AG04449 (cell line): ENCODE results near the gene PELI3.

ENCODE experiments used
- CTCF ChIA-PET: fragments of 350-600 bp; formaldehyde crosslinking; extraction: SDS; loops from one replicate; lab custom pipeline; 2021; ENCODE audit warnings: antibody characterized with exemption; lab: Yijun Ruan, JAX
- POLR2A ChIA-PET: fragments of 400-600, 350-600 bp; formaldehyde crosslinking; extraction: SDS; loops from one replicate; lab custom pipeline; 2020; ENCODE audit warnings: antibody characterized with exemption, inconsistent platforms; lab: Yijun Ruan, JAX
- DNase-seq: peaks from one replicate; pipeline ENCODE4 v3.0.0-alpha.2; 2010; ENCODE audit warnings: low read depth, low spot score
- H3K4me3 ChIP-seq: 2 replicates; pipeline ENCODE4 v1.5.1; 2011; ENCODE audit warnings: low read depth, mild to moderate bottlenecking, control low read depth, low read length
- CTCF ChIP-seq: IDR thresholded peaks from one replicate; pipeline ENCODE4 v1.5.1; 2011; ENCODE audit warnings: mild to moderate bottlenecking, moderate library complexity, low read length, control low read depth, inconsistent platforms; ENCODE audit not compliant: insufficient read depth; ENCODE audit errors: missing control alignments

The PELI3 gene

GRCh38 chr11:66447012-66447411, 19.7 kb upstream of the PELI3 start:
- no peak for TF ChIP-seq CTCF
- no peak overlapping the region for H3K4me3 ChIP-seq
- DNase-seq, result no peak
- ChIA-PET POLR2A (no interaction called here), CTCF (interaction anchor here (1.1 to 1.7 kb wide), 5 partner anchors 8 to 61 kb away, joined by 3 to 8 read pairs (median 3); partner anchors contain the start of genes MRPL11 and PELI3)

GRCh38 chr11:66448523-66448922, 18.2 kb upstream of the PELI3 start:
- no peak overlapping the region for H3K4me3 ChIP-seq
- no peak for DNase-seq
- TF ChIP-seq CTCF, result no peak
- ChIA-PET POLR2A (no interaction called here), CTCF (interaction anchor here (2.4 kb wide), 1 partner anchor 10 kb away, joined by 7 read pairs; the partner anchor contains the start of gene MRPL11)

GRCh38 chr11:66450560-66450959, 16.1 kb upstream of the PELI3 start:
- ChIA-PET CTCF (interaction anchor here (2.4 kb wide), 1 partner anchor 12 kb away, joined by 7 read pairs; the partner anchor contains the start of gene MRPL11), POLR2A (no interaction called here)
- no peak overlapping the region for H3K4me3 ChIP-seq
- no peak for DNase-seq
- TF ChIP-seq CTCF, result no peak

GRCh38 chr11:66451663-66452062, 15.0 kb upstream of the PELI3 start:
- H3K4me3 ChIP-seq, result no peak overlapping the region
- ChIA-PET POLR2A (no interaction called here), CTCF (interaction anchor here (1.1 kb wide), 1 partner anchor 13 kb away, joined by 3 read pairs; the partner anchor contains the start of gene MRPL11)
- TF ChIP-seq CTCF, result no peak
- no peak for DNase-seq

- TF ChIP-seq CTCF, result no peak
- ChIA-PET POLR2A (interaction anchor here (0.6 kb wide), 1 partner anchor 26 kb away, joined by 3 read pairs; the partner anchor contains the start of gene DPP3), CTCF (interaction anchor here (1.9 to 2.8 kb wide), 3 partner anchors 15 to 68 kb away, joined by 6 to 12 read pairs (median 8); partner anchors contain the start of gene MRPL11)
- H3K4me3 ChIP-seq, result no peak overlapping the region
- DNase-seq, result no peak
Observed at GRCh38 chr11:66454247-66454646, 12.5 kb upstream of the PELI3 start.

GRCh38 chr11:66454828-66455227, 11.9 kb upstream of the PELI3 start:
- H3K4me3 ChIP-seq, result no peak overlapping the region
- POLR2A ChIA-PET, result no interaction called here
- CTCF ChIA-PET, result interaction anchor here (1.2 to 2.8 kb wide), 4 partner anchors 10 to 68 kb away, joined by 4 to 12 read pairs (median 7); partner anchors contain the start of gene MRPL11
- no peak for DNase-seq
- TF ChIP-seq CTCF, result no peak
